Measurements from ENCODE around the gene SPG11. TPM values are rescaled to one million over a fixed set of nuclear protein-coding genes. Genes with fewer than 3 reads are reported as not detected.

SPG11 gene
- total and polyA plus RNA-seq, 10 of the 15 experiments (the other 5 are each of a cell fraction or from before 2014, with no cell fraction given) = 22.1 to 85.1 (median 47.2) TPM

- WGBS (ENCODE audit: insufficient coverage, insufficient replicate concordance, low lambda C conversion rate, missing lambda C conversion rate) = 100% methylated on average over 1 of the region's 1 CpG
- ATAC-seq (no peak), FAIRE-seq (no peak), DNase-seq (ENCODE audit: low read depth, low spot score) (no peak)
- no peaks in the 10 kb centered on the region for H3K9me3 ChIP-seq (replicated peaks; ENCODE audit: control insufficient read depth, insufficient read depth, low read length)
- CTCF ChIA-PET = interaction anchor here (0.7 to 4.9 kb wide), 5 partner anchors 14 to 194 kb away, joined by 3 to 73 read pairs (median 9); partner anchors contain the start of gene TRIM69
- POLR2A ChIA-PET = no interaction called here
- TF ChIP-seq SMAD1 (IDR thresholded peaks at IDR 0.05; ENCODE audit: low read depth, partially characterized antibody) (no peak), SPI1 (IDR thresholded peaks at IDR 0.05; ENCODE audit: borderline replicate concordance, insufficient read depth, low read depth, low read length) (no peak), NR2C1 (IDR thresholded peaks at IDR 0.05) (no peak), NRF1 (conservative IDR thresholded peaks at IDR 0.05; ENCODE audit: low read depth, low read length) (no peak), SIX5 (IDR thresholded peaks at IDR 0.05; ENCODE audit: low read depth, low read length, severe bottlenecking) (no peak), TAF1 (IDR thresholded peaks at IDR 0.05; ENCODE audit: borderline replicate concordance, low read depth, low read length) (no peak), SREBF1 (IDR thresholded peaks at IDR 0.05; ENCODE audit: low read length) (no peak), POU2F2 (IDR thresholded peaks at IDR 0.05; ENCODE audit: borderline replicate concordance, low read depth, low read length) (no peak), STAT1 (conservative IDR thresholded peaks at IDR 0.05) (no peak), NFYA (IDR thresholded peaks at IDR 0.05; ENCODE audit: borderline replicate concordance, low read depth, low read length) (no peak)
- no peak overlapping the region for H3K4me3 ChIP-seq
- H3K4me2 ChIP-seq (ENCODE audit: control insufficient read depth, insufficient read depth) = no peak overlapping the region
- H3K9ac ChIP-seq (ENCODE audit: control insufficient read depth, insufficient read depth, low read length) = no peak overlapping the region
- H3K4me1 ChIP-seq (ENCODE audit: control insufficient read depth, insufficient read depth, low read length) = peaks cover 4% of the 10 kb centered on the region; the same call in 1 of the 2 replicates
- no peaks in the 10 kb centered on the region for H3K27me3 ChIP-seq (replicated peaks in 1 of 2; ENCODE audit: control insufficient read depth in 2 of 2, insufficient read depth in 2 of 2, low read length in 1 of 2)
- RAD21 ChIA-PET (ENCODE audit: unreplicated experiment) = interaction anchor here (0.6 to 0.7 kb wide), 2 partner anchors 147 to 626 kb away, joined by 3 to 4 read pairs; no protein-coding TSS in a partner anchor
- H2AFZ ChIP-seq (ENCODE audit: control insufficient read depth, low read depth, low read length) = no peak overlapping the region
- SMC1A ChIA-PET (ENCODE audit: uncharacterized antibody, unreplicated experiment) = interaction anchor here (1.7 to 7.2 kb wide), 3 partner anchors 12 to 146 kb away, joined by 5 to 77 read pairs (median 5); partner anchors contain the start of gene TRIM69
- H3K79me2 ChIP-seq (ENCODE audit: control insufficient read depth, insufficient read depth, low read length) = no peaks in the 10 kb centered on the region
- H4K20me1 ChIP-seq (ENCODE audit: control insufficient read depth, insufficient read depth) = no peaks in the 10 kb centered on the region
- in situ Hi-C loops (cut with MboI) (loop anchor here (5.0 kb wide), 1 partner anchor 146 kb away; the partner anchor contains the start of gene TRIM69), intact Hi-C loops (cut with micrococcal nuclease; ENCODE audit: unreplicated experiment) (loop anchor here (5.0 kb wide), 1 partner anchor 146 kb away; the partner anchor contains the start of gene TRIM69)
- peaks cover 7 to 46% of the 10 kb centered on the region in 2 experiments for H3K36me3 ChIP-seq (ENCODE audit: control insufficient read depth in 2 of 2, insufficient read depth in 2 of 2, low read length in 1 of 2)
- H3K27ac ChIP-seq (ENCODE audit: control insufficient read depth, insufficient read depth) = no peak overlapping the region
- no TSS peak for BruUV-seq (replicated peaks)
Measured at GRCh38 chr15:44591326-44591725, 72.1 kb downstream of the SPG11 start.
